ENCODE data around the gene NAV3.

Gene NAV3

GRCh38 chr12:78115889-78116288, 285.2 kb downstream of the NAV3 start:
- POLR2A ChIA-PET, result interaction anchor here (0.6 kb wide), 1 partner anchor 960 kb away, joined by 3 read pairs; no protein-coding TSS in a partner anchor
- H3K4me3 ChIP-seq (ENCODE audit: low read depth, low read length), result no peak overlapping the region
- TF ChIP-seq CTCF (IDR thresholded peaks at IDR 0.05; ENCODE audit: insufficient read depth, low read length, missing control alignments), result no peak
- DNase-seq (ENCODE audit: low read depth, low spot score), result no peak
- CTCF ChIA-PET, result interaction anchor here (1.2 to 1.7 kb wide), 2 partner anchors 28 to 31 kb away, joined by 5 to 8 read pairs; no protein-coding TSS in a partner anchor

- DNase-seq (ENCODE audit: low read depth, low spot score), result no peak
- ChIA-PET POLR2A (no interaction called here), CTCF (no interaction called here)
- H3K4me3 ChIP-seq (ENCODE audit: low read depth, low read length), result no peak overlapping the region
- TF ChIP-seq CTCF (IDR thresholded peaks at IDR 0.05; ENCODE audit: insufficient read depth, low read length, missing control alignments), result no peak
Measured at GRCh38 chr12:78118036-78118435, 287.3 kb downstream of the NAV3 start.

- DNase-seq (ENCODE audit: low read depth, low spot score), result no peak
- ChIA-PET POLR2A (no interaction called here), CTCF (interaction anchor here (0.6 to 2.0 kb wide), 2 partner anchors 8 to 28 kb away, joined by 3 to 5 read pairs; no protein-coding TSS in a partner anchor)
Measured at GRCh38 chr12:78118486-78118885, 287.8 kb downstream of the NAV3 start.

GRCh38 chr12:78119351-78119918, 288.7 kb downstream of the NAV3 start:
- POLR2A ChIA-PET, result no interaction called here
- no peak for TF ChIP-seq CTCF (IDR thresholded peaks at IDR 0.05; ENCODE audit: insufficient read depth, low read length, missing control alignments)
- DNase-seq (ENCODE audit: low read depth, low spot score), result no peak
- CTCF ChIA-PET, result interaction anchor here (0.6 to 2.0 kb wide), 3 partner anchors 9 to 27 kb away, joined by 3 to 5 read pairs (median 3); no protein-coding TSS in a partner anchor
- no peak overlapping the region for H3K4me3 ChIP-seq (ENCODE audit: low read depth, low read length)

More at GRCh38 chr12:78118486-78118885, 287.8 kb downstream of the NAV3 start:
- no peak for TF ChIP-seq CTCF (IDR thresholded peaks at IDR 0.05; ENCODE audit: insufficient read depth, low read length, missing control alignments)
- H3K4me3 ChIP-seq (ENCODE audit: low read depth, low read length), result no peak overlapping the region

GRCh38 chr12:78120306-78120705, 289.6 kb downstream of the NAV3 start:
- CTCF ChIA-PET, result interaction anchor here (0.9 to 2.0 kb wide), 2 partner anchors 10 to 26 kb away, joined by 3 to 5 read pairs; no protein-coding TSS in a partner anchor

More at GRCh38 chr12:78120306-78120705, 289.6 kb downstream of the NAV3 start:
- DNase-seq (ENCODE audit: low read depth, low spot score), result no peak
- H3K4me3 ChIP-seq (ENCODE audit: low read depth, low read length), result no peak overlapping the region
- POLR2A ChIA-PET, result no interaction called here
- TF ChIP-seq CTCF (IDR thresholded peaks at IDR 0.05; ENCODE audit: insufficient read depth, low read length, missing control alignments), result no peak
